Measurements from ENCODE around the gene ZNF638. TPM values are rescaled to one million over a fixed set of nuclear protein-coding genes. Genes with fewer than 3 reads are reported as not detected.

Gene ZNF638
- total and polyA plus RNA-seq, 10 of the 15 experiments (the other 5 are each of a cell fraction or from before 2014, with no cell fraction given), result 37.6 to 133 (median 64.5) TPM

DNA sequence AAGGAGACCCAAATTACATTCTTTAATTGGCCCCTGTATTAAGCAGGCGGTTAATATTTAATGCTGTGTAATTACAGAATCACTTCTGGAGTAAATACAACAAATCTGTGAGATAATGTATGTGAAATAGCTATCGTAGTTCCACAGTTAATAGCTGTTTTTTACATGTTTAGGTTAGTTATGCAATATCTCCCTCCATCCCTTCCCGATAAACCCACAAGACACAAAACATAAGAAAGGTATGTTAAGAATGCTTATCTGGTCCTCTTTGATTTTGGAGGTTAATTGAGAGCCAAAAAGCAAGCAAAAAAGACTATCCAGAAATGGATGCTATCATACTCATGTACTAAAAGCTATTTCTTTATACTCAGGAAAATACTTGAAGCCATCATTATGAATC is 49.1 kb downstream of the ZNF638 start:
- intact Hi-C loops (cut with micrococcal nuclease; ENCODE audit: unreplicated experiment) (loop anchor here (10.0 kb wide), 1 partner anchor 226 kb away; no protein-coding TSS in a partner anchor), in situ Hi-C loops (cut with MboI) (no loop called here)
- WGBS (ENCODE audit: insufficient coverage, insufficient replicate concordance, low lambda C conversion rate, missing lambda C conversion rate), result 96% methylated on average over 3 of the region's 3 CpGs
- Histone ChIP-seq H2AFZ (ENCODE audit: control insufficient read depth, low read depth, low read length) (no peak overlapping the region), H3K79me2 (ENCODE audit: control insufficient read depth, insufficient read depth, low read length) (no peaks in the 10 kb centered on the region), H3K4me2 (ENCODE audit: control insufficient read depth, insufficient read depth) (no peak overlapping the region), H3K4me1 (ENCODE audit: control insufficient read depth, insufficient read depth, low read length) (peaks cover 7% of the 10 kb centered on the region), H3K36me3 (ENCODE audit: control insufficient read depth in 2 of 2, insufficient read depth in 2 of 2, low read length in 1 of 2) (peaks cover 0 to 18% of the 10 kb centered on the region in 2 experiments; a peak in 3 of 4 replicates), H3K4me3 (no peak overlapping the region), H3K27me3 (replicated peaks in 1 of 2; ENCODE audit: control insufficient read depth in 2 of 2, insufficient read depth in 2 of 2, low read length in 1 of 2) (no peaks in the 10 kb centered on the region), H3K27ac (ENCODE audit: control insufficient read depth, insufficient read depth) (no peak overlapping the region), H3K9me3 (replicated peaks; ENCODE audit: control insufficient read depth, insufficient read depth, low read length) (no peaks in the 10 kb centered on the region), H4K20me1 (ENCODE audit: control insufficient read depth, insufficient read depth) (no peaks in the 10 kb centered on the region), H3K9ac (ENCODE audit: control insufficient read depth, insufficient read depth, low read length) (no peak overlapping the region)
- CTCF ChIA-PET, result interaction anchor here (1.2 kb wide), 1 partner anchor 23 kb away, joined by 3 read pairs; no protein-coding TSS in a partner anchor
- ATAC-seq (no peak), DNase-seq (ENCODE audit: low read depth, low spot score) (no peak), FAIRE-seq (no peak)
- RAD21 ChIA-PET (ENCODE audit: unreplicated experiment), result no interaction called here
- BruUV-seq (replicated peaks), result no TSS peak
- SMC1A ChIA-PET (ENCODE audit: uncharacterized antibody, unreplicated experiment), result interaction anchor here (0.7 to 1.5 kb wide), 6 partner anchors 22 to 775 kb away, joined by 3 read pairs; no protein-coding TSS in a partner anchor
- POLR2A ChIA-PET, result no interaction called here
- TF ChIP-seq POLR2A (IDR thresholded peaks at IDR 0.05; ENCODE audit: low read depth, low read length) (no peak), TCF3 (IDR thresholded peaks at IDR 0.05; ENCODE audit: borderline replicate concordance, insufficient read depth, low read depth, low read length) (no peak), SMAD1 (IDR thresholded peaks at IDR 0.05; ENCODE audit: low read depth, partially characterized antibody) (no peak), WRNIP1 (IDR thresholded peaks at IDR 0.05; ENCODE audit: borderline replicate concordance, low read depth, low read length) (no peak), SP1 (IDR thresholded peaks at IDR 0.05; ENCODE audit: low read depth, low read length) (no peak), SREBF2 (IDR thresholded peaks at IDR 0.05; ENCODE audit: low read length) (no peak), HDGF (IDR thresholded peaks at IDR 0.05) (no peak), ZNF274 (IDR thresholded peaks at IDR 0.05; ENCODE audit: insufficient read depth, insufficient read length) (no peak), ZNF687 (IDR thresholded peaks at IDR 0.05) (no peak), BRCA1 (IDR thresholded peaks at IDR 0.05; ENCODE audit: low read depth, low read length) (no peak), KAT2A (conservative IDR thresholded peaks at IDR 0.05; ENCODE audit: control insufficient read depth, low read depth, low read length) (no peak), DPF2 (IDR thresholded peaks at IDR 0.05) (no peak), ZNF207 (IDR thresholded peaks at IDR 0.05; ENCODE audit: borderline replicate concordance) (no peak), NFIC (IDR thresholded peaks at IDR 0.05; ENCODE audit: low read depth, low read length) (no peak)
- TF ChIP-seq, protein P1, sequence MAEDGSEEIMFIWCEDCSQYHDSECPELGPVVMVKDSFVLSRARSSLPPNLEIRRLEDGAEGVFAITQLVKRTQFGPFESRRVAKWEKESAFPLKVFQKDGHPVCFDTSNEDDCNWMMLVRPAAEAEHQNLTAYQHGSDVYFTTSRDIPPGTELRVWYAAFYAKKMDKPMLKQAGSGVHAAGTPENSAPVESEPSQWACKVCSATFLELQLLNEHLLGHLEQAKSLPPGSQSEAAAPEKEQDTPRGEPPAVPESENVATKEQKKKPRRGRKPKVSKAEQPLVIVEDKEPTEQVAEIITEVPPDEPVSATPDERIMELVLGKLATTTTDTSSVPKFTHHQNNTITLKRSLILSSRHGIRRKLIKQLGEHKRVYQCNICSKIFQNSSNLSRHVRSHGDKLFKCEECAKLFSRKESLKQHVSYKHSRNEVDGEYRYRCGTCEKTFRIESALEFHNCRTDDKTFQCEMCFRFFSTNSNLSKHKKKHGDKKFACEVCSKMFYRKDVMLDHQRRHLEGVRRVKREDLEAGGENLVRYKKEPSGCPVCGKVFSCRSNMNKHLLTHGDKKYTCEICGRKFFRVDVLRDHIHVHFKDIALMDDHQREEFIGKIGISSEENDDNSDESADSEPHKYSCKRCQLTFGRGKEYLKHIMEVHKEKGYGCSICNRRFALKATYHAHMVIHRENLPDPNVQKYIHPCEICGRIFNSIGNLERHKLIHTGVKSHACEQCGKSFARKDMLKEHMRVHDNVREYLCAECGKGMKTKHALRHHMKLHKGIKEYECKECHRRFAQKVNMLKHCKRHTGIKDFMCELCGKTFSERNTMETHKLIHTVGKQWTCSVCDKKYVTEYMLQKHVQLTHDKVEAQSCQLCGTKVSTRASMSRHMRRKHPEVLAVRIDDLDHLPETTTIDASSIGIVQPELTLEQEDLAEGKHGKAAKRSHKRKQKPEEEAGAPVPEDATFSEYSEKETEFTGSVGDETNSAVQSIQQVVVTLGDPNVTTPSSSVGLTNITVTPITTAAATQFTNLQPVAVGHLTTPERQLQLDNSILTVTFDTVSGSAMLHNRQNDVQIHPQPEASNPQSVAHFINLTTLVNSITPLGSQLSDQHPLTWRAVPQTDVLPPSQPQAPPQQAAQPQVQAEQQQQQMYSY (CRISPR knock-in tag; IDR thresholded peaks at IDR 0.05), result no peak

Measured in GM12878 (cell line).